Cardiac fibroblast (primary cell): ENCODE measurements around the gene FTL.
A peak's percentile ranks its signal among the peaks of the same experiment; 100 is the strongest.

ENCODE experiments used
- DNase-seq, 2 donors: peaks; one replicate each; pipeline versions ENCODE4 v3.0.0 to v3.0.0-alpha.2; 2010; ENCODE audit warnings: low read depth in 2 of 2
- H3K4me3 ChIP-seq, 2 donors: replicated peaks in 1 of 2; 1 replicate in 1 of 2; 2 replicates in 1 of 2; pipeline ENCODE4 v1.5.1; 2011; ENCODE audit warnings: low read depth in 2 of 2, low read length in 2 of 2, mild to moderate bottlenecking in 2 of 2, moderate library complexity in 1 of 2
- CTCF ChIP-seq: IDR thresholded peaks from one replicate; pipeline ENCODE4 v1.5.1; 2011; ENCODE audit warnings: low read depth, mild to moderate bottlenecking, low read length, inconsistent platforms

FTL gene

GRCh38 chr19:48966541-48967345 lies 1.6 kb downstream of the FTL start:
- peak overlapping the region; percentile 90 to 95 for H3K4me3 ChIP-seq
- peak; percentile 30 to 43 for DNase-seq
- TF ChIP-seq CTCF: no peak

- H3K4me3 ChIP-seq: peak overlapping the region; percentile 90 to 95
- peak; percentile 73 to 92 for DNase-seq
- no peak for TF ChIP-seq CTCF
These were observed 2.5 kb downstream of the FTL start for GRCh38 chr19:48967346-48968178.

GRCh38 chr19:48968179-48968661 lies 3.1 kb downstream of the FTL start:
- TF ChIP-seq CTCF: no peak
- no peak overlapping the region for H3K4me3 ChIP-seq
- DNase-seq: no peak

- peak in 1 of 2 donors; percentile 25 for DNase-seq
- TF ChIP-seq CTCF: no peak
- no peak overlapping the region for H3K4me3 ChIP-seq
These were observed 3.7 kb downstream of the FTL start for GRCh38 chr19:48968813-48969218.

- no peak overlapping the region for H3K4me3 ChIP-seq
- no peak for TF ChIP-seq CTCF
- DNase-seq: peak in 1 of 2 donors; percentile 40
These were observed 4.4 kb downstream of the FTL start for GRCh38 chr19:48969276-48970138.

- H3K4me3 ChIP-seq: no peak overlapping the region
- no peak for DNase-seq
- TF ChIP-seq CTCF: no peak
These were observed 5.1 kb downstream of the FTL start for GRCh38 chr19:48970139-48970766.
